Rectal smooth muscle tissue (tissue), 1 donor: ENCODE data around the gene CYP2R1.
"Not testable (repeated sequence)": the region's sequence is repeated elsewhere in the genome, so short reads cannot be mapped to it uniquely, and the experiment has no call there.

Experiments used
- H3K27ac ChIP-seq: one replicate; pipeline ENCODE4 v1.7.0; 2013; ENCODE audit warnings: low read depth, low read length, inconsistent platforms
- H3K27me3 ChIP-seq: one replicate; pipeline ENCODE4 v1.7.0; 2013; ENCODE audit warnings: low read length; ENCODE audit not compliant: control insufficient read depth, insufficient read depth
- H3K36me3 ChIP-seq: one replicate; pipeline ENCODE4 v1.7.0; 2013; ENCODE audit warnings: low read length; ENCODE audit not compliant: control insufficient read depth, insufficient read depth
- H3K4me1 ChIP-seq: one replicate; pipeline ENCODE4 v1.7.0; 2013; ENCODE audit warnings: low read length; ENCODE audit not compliant: control insufficient read depth, insufficient read depth
- H3K4me3 ChIP-seq: one replicate; pipeline ENCODE4 v1.7.0; 2013; ENCODE audit warnings: low read length
- H3K9ac ChIP-seq: one replicate; pipeline ENCODE4 v1.7.0; 2013; ENCODE audit warnings: low read length

CYP2R1 gene

GRCh38 chr11:14883683-14884082 is 8.3 kb downstream of the CYP2R1 start:
- not testable (repeated sequence) for H3K9ac ChIP-seq, H3K27ac ChIP-seq, H3K27me3 ChIP-seq, H3K36me3 ChIP-seq, H3K4me3 ChIP-seq, H3K4me1 ChIP-seq

DNA sequence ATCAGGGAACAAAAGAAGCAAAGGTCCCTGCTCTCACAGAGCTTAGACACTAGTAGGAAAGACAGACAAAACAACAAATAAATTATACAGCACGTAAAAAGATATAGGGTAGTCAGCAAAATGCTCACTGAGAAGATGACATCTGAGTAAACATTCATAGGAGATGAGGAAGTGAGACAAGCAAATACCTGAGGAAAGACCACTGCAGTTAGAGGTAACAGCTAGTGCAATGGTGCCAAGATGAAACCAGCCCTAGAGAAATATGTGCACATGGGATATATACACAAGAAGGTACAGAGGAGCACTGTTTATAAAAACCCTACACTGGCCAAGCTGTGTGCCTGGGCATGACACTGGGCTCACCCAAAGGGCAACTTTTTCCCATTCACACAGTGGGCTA is 9.8 kb downstream of the CYP2R1 start:
- H3K9ac ChIP-seq = no peak overlapping the region
- H3K4me3 ChIP-seq = no peak overlapping the region
- H3K4me1 ChIP-seq = no peaks in the 10 kb centered on the region
- H3K27ac ChIP-seq = no peak overlapping the region
- H3K36me3 ChIP-seq = peaks cover 3% of the 10 kb centered on the region
- H3K27me3 ChIP-seq = no peaks in the 10 kb centered on the region

DNA sequence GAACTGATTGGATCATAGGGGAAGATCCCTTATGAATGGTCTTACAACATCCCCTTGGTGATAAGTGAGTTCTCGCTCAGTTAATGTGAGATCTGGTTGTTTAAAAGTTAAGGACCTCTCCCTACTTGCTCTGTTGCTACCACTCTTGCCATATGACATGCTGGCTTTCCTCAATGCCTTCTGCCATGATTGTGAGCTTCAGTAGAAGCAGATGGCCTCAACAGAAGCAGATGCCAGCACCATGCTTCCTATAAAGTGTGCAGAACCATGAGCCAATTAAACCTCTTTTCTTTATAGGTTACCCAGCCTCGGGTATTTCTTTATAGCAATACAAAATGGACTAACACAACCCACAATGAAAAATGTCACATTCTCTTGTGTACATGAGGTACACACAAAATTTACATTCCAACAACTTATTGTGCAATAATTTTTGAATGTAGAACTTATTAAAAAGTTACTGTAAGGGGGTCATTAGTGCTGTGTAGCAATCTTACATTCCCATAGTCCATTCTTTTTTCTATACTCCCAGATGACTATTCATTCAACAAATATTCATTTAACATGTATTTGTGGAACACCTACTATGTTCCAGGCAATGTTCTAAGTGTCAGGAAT is 10.3 kb downstream of the CYP2R1 start:
- Histone ChIP-seq H3K27me3 (no peaks in the 10 kb centered on the region), H3K36me3 (peaks cover 3% of the 10 kb centered on the region)

DNA sequence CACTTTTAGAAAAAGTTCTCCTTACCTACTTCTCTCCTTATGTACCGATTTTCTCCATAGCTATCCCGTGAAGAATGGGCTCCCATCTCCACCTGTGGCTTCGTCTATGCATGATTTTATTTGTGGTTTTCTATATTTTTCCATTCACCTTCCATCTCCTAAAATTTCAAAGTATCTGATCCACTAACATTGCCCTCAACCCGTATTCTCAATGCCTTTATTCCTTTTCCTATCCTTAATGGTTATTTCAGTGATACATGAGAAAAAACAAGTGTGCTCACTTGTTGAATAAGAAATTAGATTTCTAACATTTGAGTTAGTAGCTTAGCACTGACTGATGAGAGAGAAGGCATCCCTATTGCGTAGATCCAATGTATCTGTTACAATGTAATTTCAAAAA is 16.9 kb downstream of the CYP2R1 start:
- H3K27me3 ChIP-seq = no peaks in the 10 kb centered on the region
- H3K4me1 ChIP-seq = no peaks in the 10 kb centered on the region
- no peak overlapping the region for H3K9ac ChIP-seq
- H3K4me3 ChIP-seq = no peak overlapping the region
- H3K27ac ChIP-seq = no peak overlapping the region
- H3K36me3 ChIP-seq = peaks cover 6% of the 10 kb centered on the region

More for the DNA sequence above, 10.3 kb downstream of the CYP2R1 start:
- Histone ChIP-seq H3K4me3 (no peak overlapping the region), H3K27ac (no peak overlapping the region), H3K4me1 (no peaks in the 10 kb centered on the region), H3K9ac (no peak overlapping the region)

GRCh38 chr11:14873632-14874031 is 18.4 kb downstream of the CYP2R1 start:
- H3K27ac ChIP-seq = no peak overlapping the region

GRCh38 chr11:14872032-14872431 is 20.0 kb downstream of the CYP2R1 start:
- Histone ChIP-seq H3K4me1 (no peaks in the 10 kb centered on the region), H3K4me3 (no peak overlapping the region), H3K27me3 (no peaks in the 10 kb centered on the region), H3K27ac (no peak overlapping the region), H3K36me3 (peaks cover 3% of the 10 kb centered on the region), H3K9ac (no peak overlapping the region)

More at GRCh38 chr11:14873632-14874031, 18.4 kb downstream of the CYP2R1 start:
- H3K27me3 ChIP-seq = no peaks in the 10 kb centered on the region
- H3K4me3 ChIP-seq = no peak overlapping the region
- peaks cover 6% of the 10 kb centered on the region for H3K36me3 ChIP-seq
- H3K4me1 ChIP-seq = no peaks in the 10 kb centered on the region
- H3K9ac ChIP-seq = no peak overlapping the region

- not testable (repeated sequence) for H3K4me3 ChIP-seq, H3K36me3 ChIP-seq, H3K27me3 ChIP-seq, H3K4me1 ChIP-seq, H3K9ac ChIP-seq, H3K27ac ChIP-seq
Observed at GRCh38 chr11:14863775-14864174, 28.3 kb downstream of the CYP2R1 start.

DNA sequence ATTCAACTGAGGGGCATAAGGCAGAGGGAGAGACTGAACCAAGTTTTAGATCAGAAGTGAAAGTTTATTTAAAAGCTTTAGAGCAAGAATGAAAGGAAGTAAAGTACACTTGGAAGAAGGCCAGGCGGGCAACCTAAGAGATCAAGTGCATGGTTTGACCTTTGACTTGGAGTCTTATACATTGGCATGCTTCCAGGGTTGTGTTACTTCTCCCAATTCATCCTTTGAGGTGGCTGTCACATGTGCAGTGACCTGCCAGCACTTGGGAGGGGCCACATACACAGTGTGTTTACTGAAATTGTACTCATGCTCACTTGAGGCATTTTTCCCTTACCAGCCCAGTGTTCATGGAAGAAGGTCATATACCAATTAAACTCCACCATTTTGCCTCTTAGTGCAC is 30.4 kb downstream of the CYP2R1 start:
- H3K36me3 ChIP-seq = no peaks in the 10 kb centered on the region
- no peaks in the 10 kb centered on the region for H3K27me3 ChIP-seq
- H3K27ac ChIP-seq = no peak overlapping the region
- H3K9ac ChIP-seq = no peak overlapping the region
- no peaks in the 10 kb centered on the region for H3K4me1 ChIP-seq
- no peak overlapping the region for H3K4me3 ChIP-seq

- H3K4me3 ChIP-seq = no peak overlapping the region
- H3K9ac ChIP-seq = no peak overlapping the region
- H3K27ac ChIP-seq = no peak overlapping the region
- H3K4me1 ChIP-seq = no peaks in the 10 kb centered on the region
- no peaks in the 10 kb centered on the region for H3K36me3 ChIP-seq
- no peaks in the 10 kb centered on the region for H3K27me3 ChIP-seq
Observed at GRCh38 chr11:14860511-14860910, 31.5 kb downstream of the CYP2R1 start.

GRCh38 chr11:14858404-14858803 is 33.6 kb downstream of the CYP2R1 start:
- no peak overlapping the region for H3K4me3 ChIP-seq
- H3K36me3 ChIP-seq = no peaks in the 10 kb centered on the region
- H3K27me3 ChIP-seq = no peaks in the 10 kb centered on the region
- no peaks in the 10 kb centered on the region for H3K4me1 ChIP-seq
- no peak overlapping the region for H3K9ac ChIP-seq
- no peak overlapping the region for H3K27ac ChIP-seq

DNA sequence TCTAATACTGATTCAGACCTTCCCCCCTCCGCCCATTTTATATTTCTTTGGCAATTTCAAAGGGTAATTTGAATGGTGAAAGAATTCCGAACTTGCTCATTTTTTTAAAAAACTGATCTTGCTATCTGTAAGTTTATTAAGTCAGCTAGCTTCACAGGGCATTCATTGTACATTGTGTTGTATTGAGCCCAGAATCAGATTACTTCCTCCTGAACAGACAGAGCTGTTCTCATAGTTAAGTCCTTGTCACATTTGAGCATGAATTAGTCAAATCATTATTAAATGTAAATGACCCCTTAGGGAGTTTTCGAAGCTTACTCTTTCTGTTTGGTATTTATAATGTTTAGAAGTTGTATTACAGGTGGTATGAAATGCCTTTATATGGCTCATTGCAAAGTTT is 34.4 kb downstream of the CYP2R1 start:
- Histone ChIP-seq H3K4me1 (no peaks in the 10 kb centered on the region), H3K27ac (no peak overlapping the region), H3K9ac (no peak overlapping the region), H3K4me3 (no peak overlapping the region), H3K27me3 (no peaks in the 10 kb centered on the region), H3K36me3 (no peaks in the 10 kb centered on the region)

DNA sequence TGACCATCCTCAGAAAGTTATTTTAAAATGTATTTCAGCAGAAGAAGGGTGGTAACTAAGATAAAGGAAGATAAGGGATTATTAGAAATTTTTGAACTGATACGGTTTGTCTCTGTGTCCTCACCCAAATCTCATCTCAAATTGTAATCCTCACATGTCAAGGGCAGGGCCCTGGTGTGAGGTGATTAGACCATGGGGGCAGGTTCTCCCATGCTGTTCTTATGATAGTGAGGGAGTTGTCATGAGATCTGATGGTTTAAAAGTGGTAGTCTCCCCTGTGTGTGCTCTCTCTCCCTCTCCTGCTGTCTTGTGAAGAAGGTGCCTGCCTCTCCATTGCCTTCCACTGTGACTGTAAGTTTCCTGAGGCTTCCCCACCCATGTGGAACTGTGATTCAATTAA is 36.1 kb downstream of the CYP2R1 start:
- Histone ChIP-seq H3K4me1 (no peaks in the 10 kb centered on the region), H3K4me3 (no peak overlapping the region), H3K27ac (no peak overlapping the region), H3K36me3 (no peaks in the 10 kb centered on the region), H3K27me3 (no peaks in the 10 kb centered on the region), H3K9ac (no peak overlapping the region)

DNA sequence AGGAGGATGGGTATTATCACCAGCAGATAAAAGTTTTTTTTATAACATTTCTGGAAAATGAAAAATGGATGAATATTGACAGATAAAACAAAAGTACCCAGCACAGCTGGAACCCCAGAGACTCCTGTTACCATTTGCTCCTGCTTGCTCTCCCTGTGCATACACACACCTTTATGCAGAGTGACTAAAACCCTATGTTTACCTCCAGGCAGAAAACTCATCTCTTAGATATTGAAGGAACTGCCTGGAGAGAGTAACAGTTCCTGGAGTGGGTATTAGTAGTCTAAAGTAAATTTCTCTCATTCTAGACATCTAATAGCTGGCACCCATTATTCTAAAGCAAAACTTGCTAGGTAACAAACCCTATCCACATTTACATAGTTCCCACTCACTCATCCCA is 38.0 kb downstream of the CYP2R1 start:
- Histone ChIP-seq H3K36me3 (no peaks in the 10 kb centered on the region), H3K4me1 (no peaks in the 10 kb centered on the region), H3K9ac (no peak overlapping the region), H3K27me3 (no peaks in the 10 kb centered on the region), H3K4me3 (no peak overlapping the region), H3K27ac (no peak overlapping the region)
